ENCODE results near the gene EGLN3. TPM values are rescaled to one million over a fixed set of nuclear protein-coding genes. Genes with fewer than 3 reads are reported as not detected.
"Not testable (repeated sequence)": the region's sequence is repeated elsewhere in the genome, so short reads cannot be mapped to it uniquely, and the experiment has no call there.

The EGLN3 gene
- total RNA-seq, 4 donors from 2014 or later, result 9.4 to 15.7 (median 13.5) TPM

- ATAC-seq (no peak), DNase-seq (no peak)
- no peaks in the 10 kb centered on the region for H3K4me1 ChIP-seq
- no peaks in the 10 kb centered on the region for H3K36me3 ChIP-seq
- intact Hi-C loops (cut with DNase I; ENCODE audit: low total_unique reads), result no loop called here
- no peak for TF ChIP-seq POLR2A (IDR thresholded peaks at IDR 0.05)
- TF ChIP-seq, protein P1, sequence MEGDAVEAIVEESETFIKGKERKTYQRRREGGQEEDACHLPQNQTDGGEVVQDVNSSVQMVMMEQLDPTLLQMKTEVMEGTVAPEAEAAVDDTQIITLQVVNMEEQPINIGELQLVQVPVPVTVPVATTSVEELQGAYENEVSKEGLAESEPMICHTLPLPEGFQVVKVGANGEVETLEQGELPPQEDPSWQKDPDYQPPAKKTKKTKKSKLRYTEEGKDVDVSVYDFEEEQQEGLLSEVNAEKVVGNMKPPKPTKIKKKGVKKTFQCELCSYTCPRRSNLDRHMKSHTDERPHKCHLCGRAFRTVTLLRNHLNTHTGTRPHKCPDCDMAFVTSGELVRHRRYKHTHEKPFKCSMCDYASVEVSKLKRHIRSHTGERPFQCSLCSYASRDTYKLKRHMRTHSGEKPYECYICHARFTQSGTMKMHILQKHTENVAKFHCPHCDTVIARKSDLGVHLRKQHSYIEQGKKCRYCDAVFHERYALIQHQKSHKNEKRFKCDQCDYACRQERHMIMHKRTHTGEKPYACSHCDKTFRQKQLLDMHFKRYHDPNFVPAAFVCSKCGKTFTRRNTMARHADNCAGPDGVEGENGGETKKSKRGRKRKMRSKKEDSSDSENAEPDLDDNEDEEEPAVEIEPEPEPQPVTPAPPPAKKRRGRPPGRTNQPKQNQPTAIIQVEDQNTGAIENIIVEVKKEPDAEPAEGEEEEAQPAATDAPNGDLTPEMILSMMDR (IDR thresholded peaks at IDR 0.05 in 4 of 5, conservative IDR thresholded peaks at IDR 0.05 in 1 of 5), result no peak
- in situ Hi-C loops (cut with MboI; ENCODE audit: low sequenced_read_pairs in 4 of 4), result no loop called here
- H3K9me3 ChIP-seq, result no peaks in the 10 kb centered on the region
- no peak overlapping the region for H3K4me3 ChIP-seq
- no peaks in the 10 kb centered on the region for H3K27me3 ChIP-seq
- no peak overlapping the region for H3K27ac ChIP-seq
These were observed 28.2 kb upstream of the EGLN3 start for GRCh38 chr14:33978892-33979612.

DNA sequence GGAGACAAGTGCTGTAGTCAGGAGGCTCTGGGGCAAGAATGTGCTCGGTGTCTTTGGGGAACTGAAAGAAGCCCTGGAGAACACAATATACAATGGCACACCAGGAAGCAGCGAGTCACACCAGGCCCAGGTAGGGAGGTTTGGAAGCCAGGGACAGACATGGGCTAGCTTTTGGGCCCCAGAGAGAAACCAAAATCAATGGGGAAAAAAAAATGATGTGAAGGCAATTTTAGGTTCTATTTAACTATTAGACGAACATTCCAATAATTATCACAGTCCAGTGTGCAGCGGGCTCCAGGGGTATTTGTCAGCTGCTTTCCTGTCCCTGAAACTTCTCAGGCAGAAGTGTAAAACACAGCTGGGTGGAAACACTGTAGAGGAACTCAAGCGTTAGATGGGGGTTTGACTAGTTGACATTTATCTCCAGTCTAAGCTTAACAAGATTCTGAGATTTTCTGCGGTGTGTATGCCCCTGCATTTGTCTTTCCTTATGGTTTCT is 21.8 kb upstream of the EGLN3 start:
- DNase-seq (no peak), ATAC-seq (no peak)
- Histone ChIP-seq H3K27ac (no peak overlapping the region), H3K9me3 (peaks cover 0 to 13% (median 0%) of the 10 kb centered on the region in 3 donors), H3K4me3 (no peak overlapping the region), H3K36me3 (no peaks in the 10 kb centered on the region), H3K4me1 (peaks cover 0 to 6% of the 10 kb centered on the region in 2 donors), H3K27me3 (no peaks in the 10 kb centered on the region)
- in situ Hi-C loops (cut with MboI; ENCODE audit: low sequenced_read_pairs in 4 of 4), result no loop called here
- TF ChIP-seq POLR2A (IDR thresholded peaks at IDR 0.05), result no peak
- TF ChIP-seq, protein P1 (IDR thresholded peaks at IDR 0.05 in 4 of 5, conservative IDR thresholded peaks at IDR 0.05 in 1 of 5), result no peak
- intact Hi-C loops (cut with DNase I; ENCODE audit: low total_unique reads), result no loop called here

DNA sequence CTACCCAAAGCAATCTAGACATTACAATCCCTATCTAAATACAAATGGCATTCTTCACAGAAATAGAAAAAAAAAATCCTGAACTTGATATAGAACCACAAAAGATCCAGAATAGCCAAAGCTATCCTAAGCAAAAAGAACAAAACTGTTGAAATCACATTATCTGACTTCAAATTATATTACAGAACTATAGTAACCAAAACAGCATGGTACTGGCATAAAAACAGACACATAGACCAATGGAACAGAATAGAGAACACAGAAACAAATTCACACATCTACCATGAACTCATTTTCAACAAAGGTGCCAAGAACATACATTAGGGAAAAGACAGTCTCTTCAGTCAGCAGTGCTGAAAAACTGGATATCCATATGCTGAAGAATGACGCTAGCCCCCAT is 19.0 kb upstream of the EGLN3 start:
- ATAC-seq, result not testable (repeated sequence)

GRCh38 chr14:33968722-33969121 is 17.8 kb upstream of the EGLN3 start:
- no peak overlapping the region for H3K4me3 ChIP-seq
- intact Hi-C loops (cut with DNase I; ENCODE audit: low total_unique reads), result no loop called here
- H3K27ac ChIP-seq, result no peak overlapping the region
- no peaks in the 10 kb centered on the region for H3K36me3 ChIP-seq
- peaks cover 0 to 4% of the 10 kb centered on the region in 2 donors for H3K4me1 ChIP-seq
- TF ChIP-seq POLR2A (IDR thresholded peaks at IDR 0.05), result no peak
- TF ChIP-seq, protein P1 (IDR thresholded peaks at IDR 0.05 in 4 of 5, conservative IDR thresholded peaks at IDR 0.05 in 1 of 5), result no peak
- H3K27me3 ChIP-seq, result no peaks in the 10 kb centered on the region
- peaks cover 0 to 13% (median 0%) of the 10 kb centered on the region in 3 donors for H3K9me3 ChIP-seq
- no peak for DNase-seq
- in situ Hi-C loops (cut with MboI; ENCODE audit: low sequenced_read_pairs in 4 of 4), result no loop called here
- ATAC-seq, result no peak

More for the DNA sequence above, 19.0 kb upstream of the EGLN3 start:
- H3K4me1 ChIP-seq; H3K27ac ChIP-seq; H3K27me3 ChIP-seq; DNase-seq; H3K36me3 ChIP-seq; in situ Hi-C loops (cut with MboI; ENCODE audit: low sequenced_read_pairs in 4 of 4); intact Hi-C loops (cut with DNase I; ENCODE audit: low total_unique reads): not testable (repeated sequence)
- H3K9me3 ChIP-seq, result peaks cover 0 to 13% (median 0%) of the 10 kb centered on the region in 3 donors
- H3K4me3 ChIP-seq, result peak overlapping the region in 1 of 4 donors; percentile 7

DNA sequence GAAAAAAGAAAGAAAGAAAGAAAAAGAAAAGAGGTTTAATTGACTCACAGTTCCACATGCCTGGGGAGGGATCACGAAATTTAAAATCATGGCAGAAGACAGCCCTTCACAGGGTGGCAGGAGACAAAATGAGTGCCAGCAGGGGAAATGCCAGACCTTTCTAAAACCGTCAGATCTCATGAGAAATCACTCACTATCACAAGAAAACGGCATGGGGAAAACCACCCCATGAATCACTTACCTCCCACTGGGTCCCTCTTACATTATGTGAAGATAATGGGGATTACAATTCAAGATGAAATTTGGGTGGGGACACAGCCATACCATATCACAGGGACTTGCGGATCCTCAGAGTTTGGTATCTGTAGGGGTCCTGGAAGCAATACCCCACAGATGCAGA is 16.3 kb upstream of the EGLN3 start:
- Histone ChIP-seq H3K27ac (no peak overlapping the region), H3K4me1 (no peaks in the 10 kb centered on the region), H3K9me3 (peaks cover 0 to 13% (median 0%) of the 10 kb centered on the region in 3 donors), H3K27me3 (no peaks in the 10 kb centered on the region), H3K36me3 (no peaks in the 10 kb centered on the region), H3K4me3 (no peak overlapping the region)
- no peak for TF ChIP-seq POLR2A (IDR thresholded peaks at IDR 0.05)
- TF ChIP-seq, protein P1 (IDR thresholded peaks at IDR 0.05 in 4 of 5, conservative IDR thresholded peaks at IDR 0.05 in 1 of 5), result no peak
- in situ Hi-C loops (cut with MboI; ENCODE audit: low sequenced_read_pairs in 4 of 4), result no loop called here
- intact Hi-C loops (cut with DNase I; ENCODE audit: low total_unique reads), result no loop called here
- ATAC-seq (no peak), DNase-seq (no peak)
